ENCODE results near the gene DHFR2. TPM values are rescaled to one million over a fixed set of nuclear protein-coding genes. Genes with fewer than 3 reads are reported as not detected.

DHFR2 gene
- total RNA-seq, 4 donors from 2014 or later: 6.0 to 16.7 (median 6.6) TPM

DNA sequence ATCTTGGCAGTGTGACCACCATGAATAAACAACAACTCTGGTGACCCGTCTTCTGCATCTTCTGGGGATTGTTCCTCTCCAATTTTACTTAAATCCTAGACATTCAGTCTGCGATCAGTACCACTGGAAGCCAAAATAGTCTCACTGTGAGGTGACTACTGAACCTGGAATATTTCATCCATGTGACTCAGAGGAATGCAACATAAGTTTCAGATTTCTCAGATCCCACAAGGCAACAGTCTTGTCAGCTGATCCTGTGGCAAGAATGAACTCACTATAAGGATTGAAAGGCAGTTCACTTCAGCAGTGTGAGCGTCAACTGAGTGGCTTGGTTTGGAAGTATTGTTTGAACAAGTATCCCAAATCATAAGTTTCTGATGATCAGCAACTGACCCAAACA lies 13.3 kb upstream of the DHFR2 start:
- WGBS, 2 donors (ENCODE audit: low coverage in 1 of 2): 99 to 100% methylated on average over 1 to 3 of the region's 3 CpGs
- Histone ChIP-seq H3K4me3 (no peak overlapping the region), H3K9me3 (no peaks in the 10 kb centered on the region), H3K36me3 (peaks cover 0 to 8% (median 0%) of the 10 kb centered on the region in 4 donors), H3K27me3 (no peaks in the 10 kb centered on the region), H3K27ac (no peak overlapping the region), H3K4me1 (peaks cover 4 to 11% (median 6%) of the 10 kb centered on the region in 4 donors)
- no peak for TF ChIP-seq POLR2A (IDR thresholded peaks at IDR 0.05)
- no peak for TF ChIP-seq POLR2AphosphoS5 (IDR thresholded peaks at IDR 0.05)
- TF ChIP-seq, protein P1, sequence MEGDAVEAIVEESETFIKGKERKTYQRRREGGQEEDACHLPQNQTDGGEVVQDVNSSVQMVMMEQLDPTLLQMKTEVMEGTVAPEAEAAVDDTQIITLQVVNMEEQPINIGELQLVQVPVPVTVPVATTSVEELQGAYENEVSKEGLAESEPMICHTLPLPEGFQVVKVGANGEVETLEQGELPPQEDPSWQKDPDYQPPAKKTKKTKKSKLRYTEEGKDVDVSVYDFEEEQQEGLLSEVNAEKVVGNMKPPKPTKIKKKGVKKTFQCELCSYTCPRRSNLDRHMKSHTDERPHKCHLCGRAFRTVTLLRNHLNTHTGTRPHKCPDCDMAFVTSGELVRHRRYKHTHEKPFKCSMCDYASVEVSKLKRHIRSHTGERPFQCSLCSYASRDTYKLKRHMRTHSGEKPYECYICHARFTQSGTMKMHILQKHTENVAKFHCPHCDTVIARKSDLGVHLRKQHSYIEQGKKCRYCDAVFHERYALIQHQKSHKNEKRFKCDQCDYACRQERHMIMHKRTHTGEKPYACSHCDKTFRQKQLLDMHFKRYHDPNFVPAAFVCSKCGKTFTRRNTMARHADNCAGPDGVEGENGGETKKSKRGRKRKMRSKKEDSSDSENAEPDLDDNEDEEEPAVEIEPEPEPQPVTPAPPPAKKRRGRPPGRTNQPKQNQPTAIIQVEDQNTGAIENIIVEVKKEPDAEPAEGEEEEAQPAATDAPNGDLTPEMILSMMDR (IDR thresholded peaks at IDR 0.05): no peak
- TF ChIP-seq EP300 (IDR thresholded peaks at IDR 0.05; ENCODE audit: low read depth): no peak
- DNase-seq: no peak
- intact Hi-C loops (cut with DNase I; ENCODE audit: low total_unique reads) (no loop called here), in situ Hi-C loops (cut with MboI; ENCODE audit: low pct_ligation_motif_present in 1 of 4, low pct_unique_long_range_greater_than_20kb in 1 of 4, low sequenced_read_pairs in 3 of 4) (loop anchor here in 1 of 4 donors (5.0 kb wide), 1 partner anchor 69 kb away; no protein-coding TSS in a partner anchor)

DNA sequence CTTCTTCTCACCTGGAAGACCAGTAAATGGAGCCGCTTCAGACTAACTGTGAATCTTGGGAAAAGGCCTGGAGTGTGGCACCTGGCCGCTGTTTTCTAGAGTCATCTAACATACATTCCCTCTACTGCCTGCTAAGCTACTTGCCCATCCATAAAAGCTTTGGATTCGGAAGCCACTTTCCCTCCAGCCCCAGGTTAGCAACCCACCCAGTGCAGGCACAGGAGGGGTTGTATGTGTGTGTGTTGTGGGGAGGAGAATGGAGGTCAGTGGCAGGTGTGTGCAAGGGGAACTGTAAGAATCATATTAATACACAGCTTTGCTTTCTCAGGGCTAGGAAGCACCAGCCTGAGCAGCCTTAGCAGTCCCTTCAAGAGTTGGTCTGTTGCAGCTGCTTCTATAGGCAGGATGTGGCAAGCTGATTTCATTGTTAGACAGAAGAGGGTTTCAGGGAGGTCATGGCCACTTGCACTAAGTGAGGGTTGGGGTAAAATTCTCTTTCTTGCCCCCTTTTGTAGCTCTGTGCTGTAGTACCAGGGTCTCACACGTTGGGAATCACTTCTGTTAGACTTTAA lies 9.1 kb upstream of the DHFR2 start:
- no peaks in the 10 kb centered on the region for H3K9me3 ChIP-seq
- 91 to 93% methylated on average over 4 of the region's 4 CpGs for WGBS, 2 donors (ENCODE audit: low coverage in 1 of 2)
- intact Hi-C loops (cut with DNase I; ENCODE audit: low total_unique reads) (no loop called here), in situ Hi-C loops (cut with MboI; ENCODE audit: low pct_ligation_motif_present in 1 of 4, low pct_unique_long_range_greater_than_20kb in 1 of 4, low sequenced_read_pairs in 3 of 4) (no loop called here)
- no peak overlapping the region for H3K27ac ChIP-seq
- H3K4me3 ChIP-seq: no peak overlapping the region
- H3K36me3 ChIP-seq: peaks cover 0 to 8% (median 0%) of the 10 kb centered on the region in 4 donors
- TF ChIP-seq POLR2A (IDR thresholded peaks at IDR 0.05) (no peak), EP300 (IDR thresholded peaks at IDR 0.05; ENCODE audit: low read depth) (no peak), POLR2AphosphoS5 (IDR thresholded peaks at IDR 0.05) (no peak)
- TF ChIP-seq, protein P1 (IDR thresholded peaks at IDR 0.05): no peak
- DNase-seq: no peak
- no peaks in the 10 kb centered on the region for H3K27me3 ChIP-seq
- peaks cover 0 to 15% (median 0%) of the 10 kb centered on the region in 4 donors for H3K4me1 ChIP-seq

DNA sequence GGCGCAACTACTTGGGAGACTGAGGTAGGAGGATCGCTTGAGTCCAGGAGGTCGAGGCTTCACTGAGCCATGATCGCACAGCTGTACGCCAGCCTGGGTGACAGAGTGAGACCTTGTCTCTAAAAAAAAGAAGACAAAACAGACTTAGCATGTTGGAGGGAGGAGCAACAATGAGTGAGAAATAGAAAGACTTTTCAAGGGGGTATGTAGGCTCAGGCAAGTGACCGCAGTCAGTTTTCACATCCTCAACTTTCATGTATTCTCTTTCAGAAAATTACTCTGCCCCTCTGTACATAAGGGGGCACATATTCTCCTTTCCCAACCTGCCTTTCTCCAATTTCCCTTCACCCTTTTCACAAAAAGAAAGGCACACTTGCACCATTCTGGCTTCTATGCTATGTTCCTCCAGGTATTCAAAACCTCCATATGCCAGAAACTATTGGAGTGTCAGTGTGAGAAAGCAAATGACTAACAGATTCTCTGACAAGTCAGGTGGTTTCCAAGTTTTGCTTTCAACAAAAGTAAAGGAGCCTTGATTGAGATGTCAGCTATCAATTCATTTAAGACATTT lies 7.7 kb upstream of the DHFR2 start:
- WGBS, 2 donors (ENCODE audit: low coverage in 1 of 2): 76 to 85% methylated on average over 6 of the region's 6 CpGs
- in situ Hi-C loops (cut with MboI; ENCODE audit: low pct_ligation_motif_present in 1 of 4, low pct_unique_long_range_greater_than_20kb in 1 of 4, low sequenced_read_pairs in 3 of 4): no loop called here
- TF ChIP-seq POLR2AphosphoS5 (IDR thresholded peaks at IDR 0.05) (no peak), POLR2A (IDR thresholded peaks at IDR 0.05) (no peak), EP300 (IDR thresholded peaks at IDR 0.05; ENCODE audit: low read depth) (no peak)
- TF ChIP-seq, protein P1 (IDR thresholded peaks at IDR 0.05): no peak

DNA sequence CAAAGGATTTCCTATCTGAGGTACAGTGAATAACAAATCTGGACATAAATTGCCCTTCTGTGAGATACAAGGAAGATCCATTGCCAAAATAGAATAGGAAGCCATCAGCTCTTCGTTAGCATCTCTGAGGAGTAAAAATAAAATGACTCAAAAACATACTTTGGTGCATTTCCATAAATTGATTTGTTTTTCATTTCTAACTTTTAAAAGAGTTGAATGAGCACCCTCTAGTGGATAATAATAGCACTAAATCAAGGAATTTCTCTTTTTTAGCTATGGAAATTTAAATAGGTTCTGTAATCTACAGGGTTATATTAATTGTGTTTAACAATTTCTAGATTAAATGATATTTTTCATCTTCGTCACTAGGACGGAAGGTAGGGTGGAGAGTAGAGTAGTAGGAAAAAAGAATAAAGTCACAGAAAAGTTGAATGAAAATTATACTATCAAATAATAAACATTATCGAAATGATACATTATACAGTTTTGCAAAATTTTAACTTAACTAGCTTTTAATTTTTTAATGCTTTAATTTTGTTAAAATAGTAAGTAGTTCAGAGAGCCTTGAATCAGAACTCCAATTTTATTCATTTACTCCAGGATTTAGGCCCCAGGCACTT lies 6.6 kb upstream of the DHFR2 start:
- no peaks in the 10 kb centered on the region for H3K27me3 ChIP-seq
- 45 to 53% methylated on average over 4 of the region's 4 CpGs for WGBS, 2 donors (ENCODE audit: low coverage in 1 of 2)
- H3K4me3 ChIP-seq: no peak overlapping the region
- H3K9me3 ChIP-seq: no peaks in the 10 kb centered on the region
- TF ChIP-seq POLR2A (IDR thresholded peaks at IDR 0.05): no peak
- TF ChIP-seq, protein P1 (IDR thresholded peaks at IDR 0.05): peak; percentile 42 to 69 (median 56)
- intact Hi-C loops (cut with DNase I; ENCODE audit: low total_unique reads) (loop anchor here (5.0 kb wide), 1 partner anchor 67 kb away; no protein-coding TSS in a partner anchor), in situ Hi-C loops (cut with MboI; ENCODE audit: low pct_ligation_motif_present in 1 of 4, low pct_unique_long_range_greater_than_20kb in 1 of 4, low sequenced_read_pairs in 3 of 4) (loop anchor here in 1 of 4 donors (10.0 kb wide), 1 partner anchor 95 kb away; the partner anchor contains the start of gene PROS1)
- H3K36me3 ChIP-seq: no peaks in the 10 kb centered on the region
- peaks cover 2 to 38% (median 13%) of the 10 kb centered on the region in 4 donors for H3K4me1 ChIP-seq
- no peak for DNase-seq
- no peak overlapping the region for H3K27ac ChIP-seq

More for the DNA sequence above, 7.7 kb upstream of the DHFR2 start:
- no peak overlapping the region for H3K27ac ChIP-seq
- intact Hi-C loops (cut with DNase I; ENCODE audit: low total_unique reads): no loop called here
- no peak for DNase-seq
- no peaks in the 10 kb centered on the region for H3K36me3 ChIP-seq
- H3K9me3 ChIP-seq: no peaks in the 10 kb centered on the region
- H3K27me3 ChIP-seq: no peaks in the 10 kb centered on the region
- no peak overlapping the region for H3K4me3 ChIP-seq
- peaks cover 0 to 27% (median 2%) of the 10 kb centered on the region in 4 donors for H3K4me1 ChIP-seq
